ENCODE results near the gene CHIT1.

The CHIT1 gene

GRCh38 chr1:203187689-203188264, 41.7 kb downstream of the CHIT1 start:
- DNase-seq (ENCODE audit: low spot score), result no peak

- no peak for DNase-seq (ENCODE audit: low spot score)
Measured at GRCh38 chr1:203187304-203187685, 42.2 kb downstream of the CHIT1 start.

GRCh38 chr1:203186446-203187303, 42.8 kb downstream of the CHIT1 start, which contains the start of gene CHI3L1:
Gene CHI3L1, minus strand, starts transcription at chr1:203186704. Its CDS starts 81 bp downstream, at chr1:203186623.
- peak; percentile 6 for DNase-seq (ENCODE audit: low spot score)

GRCh38 chr1:203186091-203186445, 43.4 kb downstream of the CHIT1 start:
- no peak for DNase-seq (ENCODE audit: low spot score)

GRCh38 chr1:203185585-203185984, 43.9 kb downstream of the CHIT1 start:
- no peak for DNase-seq (ENCODE audit: low spot score)

- DNase-seq (ENCODE audit: low spot score), result no peak
Measured at GRCh38 chr1:203185061-203185461, 44.4 kb downstream of the CHIT1 start.

DNA sequence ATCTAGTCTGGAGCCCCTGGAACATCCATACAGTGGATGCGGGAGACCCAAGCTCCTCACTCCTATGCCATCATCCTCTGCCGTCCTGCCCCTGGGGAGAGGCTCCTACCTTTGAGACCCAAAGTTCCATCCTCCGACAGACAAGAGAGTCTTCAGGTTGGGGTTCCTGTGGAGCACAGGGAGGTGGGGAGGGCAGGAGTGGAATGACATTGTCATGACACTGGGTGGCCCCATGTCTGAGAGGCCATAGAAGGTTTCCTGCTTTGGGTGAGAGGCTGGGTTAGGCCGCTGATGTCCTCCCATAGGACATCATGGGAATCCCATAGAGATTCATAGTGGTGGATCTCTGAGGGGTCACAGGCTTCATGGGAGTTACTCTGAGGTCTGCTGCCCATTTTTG, 45.0 kb downstream of the CHIT1 start:
- DNase-seq (ENCODE audit: low spot score), result no peak

DNA sequence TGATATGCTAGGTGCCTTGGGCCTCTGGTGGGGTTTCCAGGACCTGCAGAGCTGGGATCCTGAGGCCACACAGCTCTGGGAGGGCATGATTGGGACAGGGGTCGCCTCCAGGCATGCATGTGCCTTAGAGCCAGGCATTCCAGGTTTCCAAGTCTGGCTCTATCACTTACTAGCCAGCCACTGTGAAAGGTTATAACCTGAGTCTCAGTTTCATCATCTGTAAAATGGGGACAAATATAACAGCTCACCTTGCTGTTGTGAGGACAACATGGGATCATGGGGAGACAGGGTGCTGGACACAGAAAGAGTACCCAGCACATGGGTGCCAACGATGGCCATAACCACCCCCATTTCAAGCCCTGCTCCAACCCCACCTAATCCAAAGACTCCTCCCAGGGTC, 45.6 kb downstream of the CHIT1 start:
- DNase-seq (ENCODE audit: low spot score), result no peak

DNA sequence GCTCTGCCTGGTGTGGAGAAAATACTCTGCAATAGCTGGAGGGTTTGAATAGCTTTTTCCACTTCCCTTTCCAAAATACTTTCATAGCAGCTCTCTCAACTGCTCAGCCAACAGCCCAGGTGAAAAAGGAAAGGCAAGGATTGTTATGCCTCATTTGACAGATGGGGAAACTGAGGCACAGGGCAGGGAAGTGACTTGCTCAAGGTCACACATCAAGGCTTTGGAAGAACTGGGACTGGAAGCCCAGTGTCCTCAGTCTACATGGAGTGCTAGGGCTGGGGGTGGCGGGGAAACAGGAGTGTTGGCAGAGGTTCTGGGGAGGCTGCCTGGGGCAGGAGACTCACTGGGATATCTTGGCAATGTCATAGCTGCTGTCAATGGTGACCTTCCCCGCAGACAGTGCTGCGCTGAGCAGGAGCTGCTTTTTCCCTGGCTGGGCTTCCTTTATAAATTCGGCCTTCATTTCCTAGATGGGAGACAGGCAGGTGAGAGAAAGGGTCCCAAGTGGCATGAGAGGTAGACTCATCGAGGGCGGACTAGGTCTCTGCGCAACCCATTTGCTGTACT, 47.0 kb downstream of the CHIT1 start:
- DNase-seq (ENCODE audit: low spot score), result no peak

DNA sequence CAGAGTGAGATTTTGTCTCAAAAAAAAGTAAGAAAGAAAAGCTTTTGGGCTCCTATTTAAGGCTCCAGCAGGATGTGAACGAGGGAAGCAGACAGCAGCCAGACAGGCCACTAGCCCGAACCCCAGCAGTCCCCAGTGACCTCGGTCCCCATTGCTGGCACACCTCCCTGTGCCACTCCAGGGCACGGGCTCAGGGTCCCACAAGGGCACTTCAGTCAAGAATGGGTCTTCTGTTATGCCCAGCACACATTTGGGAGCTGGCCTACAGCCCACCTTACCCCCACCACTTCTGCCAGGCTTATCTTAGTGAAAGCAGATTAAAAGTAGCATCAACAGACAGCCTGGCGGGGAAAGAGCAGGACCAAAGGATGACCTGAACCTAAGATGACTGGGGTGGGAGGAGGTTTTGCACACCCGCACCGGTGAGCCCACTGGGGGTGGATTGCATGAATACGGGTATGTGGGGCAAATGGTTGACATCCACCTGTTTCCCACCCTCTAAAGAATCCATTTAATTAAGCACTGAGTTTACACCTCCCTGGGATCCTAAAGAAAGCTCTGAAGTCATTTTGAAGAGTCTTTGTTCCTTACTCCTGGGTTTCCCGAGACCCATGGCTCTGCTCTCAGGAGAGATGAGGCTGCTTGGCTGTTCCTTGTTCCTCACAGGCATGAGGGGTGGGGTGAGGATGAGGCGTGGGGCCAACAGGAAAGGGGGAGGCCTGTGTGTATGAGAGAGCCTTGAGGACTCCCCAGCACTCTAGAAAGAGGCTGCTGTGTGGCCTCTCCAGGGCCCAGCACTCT, 47.7 kb downstream of the CHIT1 start:
- no peak for DNase-seq (ENCODE audit: low spot score)

DNA sequence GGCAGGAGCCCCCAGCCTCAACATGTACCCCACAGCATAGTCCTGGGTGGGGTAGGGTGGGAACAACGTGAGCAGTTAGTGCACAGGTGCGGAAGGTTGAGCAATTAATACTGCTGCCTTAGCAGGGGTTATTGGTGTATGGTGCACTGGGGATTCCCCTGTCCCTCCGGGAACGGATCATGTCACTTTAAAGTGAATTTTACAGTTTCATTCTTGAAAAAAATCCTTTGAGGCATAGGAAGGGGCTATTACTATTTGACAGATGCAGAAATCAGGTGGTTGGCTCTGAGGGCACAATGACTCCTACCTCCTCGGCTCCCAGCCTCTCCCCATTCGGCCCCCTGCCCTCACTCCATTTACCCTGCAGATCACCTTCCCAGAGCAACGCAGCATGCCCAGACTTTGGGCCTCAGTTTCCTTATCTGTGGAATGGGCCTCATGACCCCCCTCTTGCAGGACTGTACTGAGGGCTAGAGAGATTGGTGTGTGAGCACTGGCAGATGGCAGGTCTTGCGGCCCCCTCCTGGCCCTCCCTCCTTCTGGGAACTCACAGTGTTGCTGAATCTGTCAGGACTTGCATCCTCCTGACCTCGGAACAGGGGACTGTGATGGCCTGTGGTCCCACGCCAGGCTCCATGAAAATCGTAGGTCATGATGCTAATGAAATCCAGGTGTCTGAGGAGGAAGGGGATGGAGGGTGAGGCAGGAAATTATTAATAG, 48.7 kb downstream of the CHIT1 start:
- DNase-seq (ENCODE audit: low spot score), result no peak

DNA sequence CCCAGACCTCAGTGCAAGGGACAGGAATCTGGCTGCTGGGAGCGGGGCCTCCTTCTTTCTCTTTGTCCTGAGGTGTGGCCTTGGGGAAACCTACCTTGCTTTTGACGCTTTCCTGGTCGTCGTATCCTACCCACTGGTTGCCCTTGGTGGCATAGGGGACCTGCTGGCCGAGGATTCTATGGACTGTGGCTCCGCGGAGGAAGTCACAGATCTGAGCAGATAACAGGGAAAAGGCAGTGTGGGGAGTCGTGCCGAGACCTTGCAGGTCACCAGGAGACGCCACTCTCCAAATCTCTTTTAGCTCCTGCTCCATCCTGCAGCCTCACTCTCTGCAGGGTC, 49.8 kb downstream of the CHIT1 start:
- DNase-seq (ENCODE audit: low spot score), result no peak

DNA sequence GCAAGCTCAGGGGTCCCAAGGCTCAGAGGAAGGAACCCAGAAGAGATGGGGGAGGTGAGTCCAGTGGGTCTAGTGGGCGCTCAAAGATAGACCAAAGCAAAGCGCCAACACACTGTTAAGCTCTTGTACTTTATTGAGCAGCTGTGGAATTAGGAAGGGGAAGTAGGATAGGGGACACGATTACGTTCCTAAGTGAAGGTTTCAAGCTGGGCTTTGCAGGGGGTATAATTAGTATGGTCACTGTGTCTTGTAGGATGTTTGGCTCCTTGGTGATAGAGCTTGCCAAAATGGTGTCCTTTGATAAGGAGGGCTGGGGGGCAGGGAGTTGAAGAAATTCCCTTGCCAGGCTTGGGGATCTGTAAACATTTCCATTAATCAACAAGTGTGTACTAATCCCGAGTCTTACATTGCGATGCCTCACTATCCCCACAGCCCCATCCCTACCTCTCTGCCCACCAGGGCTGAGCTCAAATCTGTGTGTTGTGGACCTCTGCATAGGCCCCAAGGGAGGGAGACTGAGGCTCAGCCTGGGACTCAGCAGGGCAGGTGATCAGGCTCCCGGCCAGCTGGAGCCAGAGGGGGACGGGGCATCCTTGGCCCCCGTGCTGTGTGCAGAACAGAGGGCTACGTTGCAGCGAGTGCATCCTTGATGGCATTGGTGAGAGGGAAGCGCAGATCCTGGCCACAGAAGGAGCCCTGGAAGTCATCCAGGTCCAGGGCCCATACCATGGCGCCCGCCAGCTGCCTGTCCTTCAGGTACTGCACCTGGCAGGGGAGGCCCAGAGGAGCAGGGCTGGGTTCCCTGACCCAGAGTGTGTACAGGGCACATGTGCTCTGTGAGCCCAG, 50.4 kb downstream of the CHIT1 start:
- DNase-seq (ENCODE audit: low spot score), result no peak

DNA sequence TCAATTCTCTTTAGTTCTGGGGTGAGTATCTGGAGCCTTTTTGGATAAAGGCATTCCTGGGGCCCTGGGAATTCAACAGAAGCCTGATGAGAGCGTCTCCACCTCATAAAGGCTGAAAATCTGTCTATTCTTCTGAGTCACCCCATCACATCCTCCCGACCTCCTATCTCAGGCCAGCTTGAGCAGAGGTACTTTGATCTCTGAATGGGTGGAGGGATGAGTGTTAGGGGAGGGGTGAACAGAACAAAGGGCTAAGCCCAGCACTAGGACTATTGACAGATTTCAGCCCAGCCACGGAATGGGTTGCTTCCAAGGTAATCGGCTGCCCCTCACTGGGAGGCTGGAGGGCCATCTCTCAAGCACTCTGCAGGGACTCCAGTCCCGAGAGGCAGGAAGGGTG, 51.4 kb downstream of the CHIT1 start:
- peak; percentile 54 for DNase-seq (ENCODE audit: low spot score)

DNA sequence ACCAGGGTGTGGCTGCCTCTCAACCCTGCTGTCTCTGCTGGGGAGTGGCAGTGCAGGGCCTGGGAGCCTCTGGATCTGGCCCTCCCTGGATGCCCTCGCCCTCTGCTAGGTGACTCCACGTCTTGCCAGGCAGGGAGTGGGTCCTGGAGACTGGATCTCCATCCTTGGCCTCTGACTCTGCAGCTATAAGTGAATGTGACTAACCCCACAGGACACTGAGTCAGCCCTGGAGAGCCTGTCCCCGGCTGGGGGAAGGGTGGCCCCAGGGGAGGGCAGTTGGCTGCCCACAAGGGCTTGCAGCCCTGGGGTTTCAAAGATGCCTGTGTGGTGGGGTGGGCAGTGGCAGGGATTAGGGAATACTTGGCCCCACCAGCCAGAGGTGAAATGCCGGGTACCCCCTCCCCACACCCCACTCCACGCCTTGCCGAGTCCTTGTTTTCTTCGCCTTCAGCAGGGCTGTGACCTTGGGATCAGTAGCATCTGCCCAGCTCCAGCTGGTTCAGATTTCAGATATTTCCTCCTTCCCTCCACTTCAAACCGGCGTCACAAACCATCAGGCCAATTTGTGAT, 51.9 kb downstream of the CHIT1 start:
- DNase-seq (ENCODE audit: low spot score), result peak; percentile 90

GRCh38 chr1:203177036-203177405, 52.5 kb downstream of the CHIT1 start:
- DNase-seq (ENCODE audit: low spot score), result no peak

- no peak for DNase-seq (ENCODE audit: low spot score)
Measured at GRCh38 chr1:203176273-203177035, 53.0 kb downstream of the CHIT1 start.

- DNase-seq (ENCODE audit: low spot score), result peak; percentile 24
Measured at GRCh38 chr1:203175827-203176241, 53.6 kb downstream of the CHIT1 start.

GRCh38 chr1:203175237-203175826, 54.1 kb downstream of the CHIT1 start, which contains the start of gene MYBPH:
Gene MYBPH, minus strand, starts transcription at chr1:203175826. Its CDS starts 71 bp downstream, at chr1:203175755.
- DNase-seq (ENCODE audit: low spot score), result no peak

All from kidney tubule cell (primary cell).